ENCODE data around the gene CHST15.

CHST15 gene

GRCh38 chr10:124119946-124120345, 26.5 kb upstream of the CHST15 start:
- ChIA-PET CTCF (no interaction called here), POLR2A (no interaction called here)
- no peak for TF ChIP-seq CTCF (IDR thresholded peaks at IDR 0.05; ENCODE audit: insufficient read depth, low read length, missing control alignments)
- H3K4me3 ChIP-seq (ENCODE audit: low read depth, low read length), result no peak overlapping the region
- DNase-seq (ENCODE audit: low read depth, low spot score), result no peak

- POLR2A ChIA-PET, result no interaction called here
- H3K4me3 ChIP-seq (ENCODE audit: low read depth, low read length), result no peak overlapping the region
- no peak for TF ChIP-seq CTCF (IDR thresholded peaks at IDR 0.05; ENCODE audit: insufficient read depth, low read length, missing control alignments)
- DNase-seq (ENCODE audit: low read depth, low spot score), result no peak
- CTCF ChIA-PET, result no interaction called here
These were observed 25.8 kb upstream of the CHST15 start for GRCh38 chr10:124119216-124119615.

GRCh38 chr10:124117833-124118232, 24.4 kb upstream of the CHST15 start:
- POLR2A ChIA-PET, result no interaction called here
- CTCF ChIA-PET, result interaction anchor here (0.8 kb wide), 1 partner anchor 272 kb away, joined by 3 read pairs; no protein-coding TSS in a partner anchor
- no peak overlapping the region for H3K4me3 ChIP-seq (ENCODE audit: low read depth, low read length)
- DNase-seq (ENCODE audit: low read depth, low spot score), result no peak
- no peak for TF ChIP-seq CTCF (IDR thresholded peaks at IDR 0.05; ENCODE audit: insufficient read depth, low read length, missing control alignments)

- ChIA-PET POLR2A (no interaction called here), CTCF (interaction anchor here (0.8 kb wide), 1 partner anchor 272 kb away, joined by 3 read pairs; no protein-coding TSS in a partner anchor)
- no peak for DNase-seq (ENCODE audit: low read depth, low spot score)
- H3K4me3 ChIP-seq (ENCODE audit: low read depth, low read length), result no peak overlapping the region
- no peak for TF ChIP-seq CTCF (IDR thresholded peaks at IDR 0.05; ENCODE audit: insufficient read depth, low read length, missing control alignments)
These were observed 24.1 kb upstream of the CHST15 start for GRCh38 chr10:124117511-124117785.

- CTCF ChIA-PET, result no interaction called here
- DNase-seq (ENCODE audit: low read depth, low spot score), result no peak
- no peak overlapping the region for H3K4me3 ChIP-seq (ENCODE audit: low read depth, low read length)
- no peak for TF ChIP-seq CTCF (IDR thresholded peaks at IDR 0.05; ENCODE audit: insufficient read depth, low read length, missing control alignments)
- POLR2A ChIA-PET, result no interaction called here
These were observed 23.5 kb upstream of the CHST15 start for GRCh38 chr10:124116771-124117510.

- DNase-seq (ENCODE audit: low read depth, low spot score), result no peak
- no peak overlapping the region for H3K4me3 ChIP-seq (ENCODE audit: low read depth, low read length)
- CTCF ChIA-PET, result no interaction called here
- POLR2A ChIA-PET, result no interaction called here
- TF ChIP-seq CTCF (IDR thresholded peaks at IDR 0.05; ENCODE audit: insufficient read depth, low read length, missing control alignments), result no peak
These were observed 21.3 kb upstream of the CHST15 start for GRCh38 chr10:124114696-124115095.

Data from AG04449 (cell line).